HG03442 (cell line): ENCODE results near the gene AGBL3.
"Not testable (repeated sequence)": the region's sequence is repeated elsewhere in the genome, so short reads cannot be mapped to it uniquely, and the experiment has no call there.

ENCODE experiments used
- ATAC-seq: cut with Tn5 transposase; IDR thresholded peaks from one replicate; pipeline ENCODE4 v1.9.1; 2021; ENCODE audit warnings: mild to moderate bottlenecking, moderate library complexity; ENCODE audit not compliant: unreplicated experiment

Gene AGBL3

DNA sequence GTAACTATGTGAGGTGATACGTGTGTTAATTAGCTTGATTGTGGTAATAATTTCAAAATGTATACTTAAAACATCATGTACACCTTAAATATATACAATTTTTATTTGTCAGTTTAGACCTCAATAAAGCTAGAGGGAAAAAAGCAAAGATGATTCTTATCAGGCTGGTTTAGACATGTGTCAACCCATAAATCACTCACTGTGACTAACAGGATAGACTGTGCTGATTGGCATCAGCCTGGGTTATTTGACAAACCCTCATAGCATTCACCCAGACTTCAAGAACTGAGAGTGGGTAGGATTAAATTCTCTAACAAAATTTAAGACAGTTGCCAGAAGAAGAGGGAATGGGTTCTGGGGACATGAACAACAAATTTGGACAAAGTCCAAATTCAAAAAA, 87.8 kb downstream of the AGBL3 start:
- no peak for ATAC-seq

DNA sequence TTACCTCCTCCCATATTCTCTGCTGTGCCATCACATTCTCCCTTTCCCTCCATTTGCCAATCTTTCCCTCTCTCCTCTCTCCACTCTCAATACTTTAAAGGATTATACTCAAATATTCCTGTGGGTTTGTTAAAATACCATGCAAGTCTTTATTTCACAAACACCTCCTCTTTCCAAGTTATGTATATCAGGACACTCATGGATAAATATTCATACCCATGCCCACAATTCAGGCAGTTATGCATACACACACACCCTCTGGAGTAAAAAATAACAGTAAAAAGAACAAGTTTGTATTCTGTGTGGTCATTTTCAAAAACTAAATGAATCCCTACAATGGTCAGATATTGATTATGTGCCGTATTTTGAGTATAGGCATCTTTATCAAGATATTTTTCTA, 88.2 kb downstream of the AGBL3 start:
- no peak for ATAC-seq

DNA sequence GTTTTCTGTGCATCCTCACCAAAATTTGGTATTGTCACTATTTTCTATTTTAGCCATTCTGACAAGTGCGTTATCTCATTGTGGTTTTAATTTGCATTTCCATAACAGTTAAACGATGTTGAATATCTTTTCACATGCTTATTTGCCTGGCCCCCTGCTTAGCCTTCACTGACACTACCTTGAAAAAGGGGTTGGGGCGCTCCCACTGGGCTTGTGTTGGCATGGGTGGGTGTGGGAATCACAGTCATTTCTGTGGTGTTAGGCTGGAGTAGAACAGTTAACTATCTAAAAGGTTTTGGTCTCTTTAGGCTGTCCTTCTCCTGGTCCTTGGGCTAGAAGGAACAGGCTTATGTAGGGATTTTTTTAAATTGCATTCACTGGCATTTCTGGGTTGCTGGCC, 89.4 kb downstream of the AGBL3 start:
- no peak for ATAC-seq

DNA sequence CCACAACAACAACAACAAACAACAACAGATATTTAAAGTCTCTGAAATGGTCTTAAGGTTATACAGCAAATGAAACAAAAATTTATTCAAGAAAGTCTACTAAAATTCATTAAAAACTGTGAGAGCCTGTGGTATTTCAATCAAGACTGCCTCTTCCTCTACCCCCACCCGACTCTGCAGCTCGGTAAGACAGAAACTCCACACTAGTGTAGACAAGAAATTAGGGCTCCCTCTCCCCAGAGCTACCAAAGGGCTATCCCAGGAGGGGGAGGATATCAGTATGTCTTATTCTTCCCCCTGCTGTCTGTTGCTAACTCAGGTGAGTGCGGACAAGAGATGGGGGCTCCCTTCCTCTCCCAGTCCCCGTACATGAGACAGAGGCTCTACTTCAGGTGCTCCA, 90.6 kb downstream of the AGBL3 start:
- no peak for ATAC-seq

DNA sequence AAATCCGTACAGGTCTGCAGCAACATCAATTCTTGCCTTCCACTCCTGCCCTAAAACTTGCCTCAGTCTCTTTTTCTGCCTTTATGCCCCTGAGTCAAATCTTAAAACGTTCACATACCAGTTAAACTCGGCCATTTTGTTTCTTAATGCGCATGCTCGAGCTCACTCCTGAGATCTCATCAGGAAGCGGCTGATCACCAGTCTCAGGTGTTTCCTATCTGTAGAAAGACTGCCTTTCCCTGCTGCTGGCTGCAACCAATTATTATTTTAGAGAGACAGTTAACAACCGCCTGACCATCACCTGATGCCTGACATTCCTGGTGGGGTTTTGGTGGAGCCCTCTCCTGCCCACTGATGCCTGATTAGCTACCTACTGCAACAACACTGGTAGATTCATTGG, 91.3 kb downstream of the AGBL3 start:
- ATAC-seq, result no peak

DNA sequence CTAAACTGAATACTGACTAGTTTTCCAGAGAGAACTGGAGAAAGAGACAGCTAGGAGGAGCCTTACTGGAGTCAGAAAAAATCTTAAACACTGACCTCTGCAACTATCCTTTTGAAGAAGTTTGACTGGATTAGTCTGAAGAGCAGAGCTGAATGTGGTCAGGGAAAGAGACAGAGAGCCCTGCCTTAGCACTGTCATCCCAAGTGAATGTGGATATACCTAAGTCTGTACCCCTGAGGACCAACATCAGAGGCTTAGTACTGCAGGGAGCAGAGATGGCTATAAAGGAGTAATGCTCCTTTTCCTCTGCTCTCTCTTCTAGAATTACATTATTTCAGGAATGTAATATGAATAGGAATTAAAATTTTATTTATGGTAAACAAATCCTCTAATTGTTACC, 91.7 kb downstream of the AGBL3 start:
- ATAC-seq, result no peak

DNA sequence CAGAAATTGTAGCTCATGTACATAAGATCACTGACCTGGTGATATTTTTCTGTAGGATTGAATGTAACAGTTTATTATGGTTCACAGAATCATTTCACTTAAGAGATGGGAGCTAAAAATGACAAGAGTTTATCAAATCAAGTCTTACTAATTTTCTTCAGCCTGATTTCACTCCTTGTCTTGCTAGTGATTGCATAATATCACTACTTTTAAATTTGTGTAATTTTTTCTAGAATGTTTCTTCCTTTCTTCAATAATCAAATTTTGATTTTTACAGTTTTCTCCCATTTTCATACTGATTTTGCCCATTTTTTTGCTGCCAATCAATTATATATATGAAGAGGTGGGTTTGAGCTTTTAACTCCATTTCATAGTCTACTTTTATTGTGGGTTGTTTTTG, 92.8 kb downstream of the AGBL3 start:
- no peak for ATAC-seq

DNA sequence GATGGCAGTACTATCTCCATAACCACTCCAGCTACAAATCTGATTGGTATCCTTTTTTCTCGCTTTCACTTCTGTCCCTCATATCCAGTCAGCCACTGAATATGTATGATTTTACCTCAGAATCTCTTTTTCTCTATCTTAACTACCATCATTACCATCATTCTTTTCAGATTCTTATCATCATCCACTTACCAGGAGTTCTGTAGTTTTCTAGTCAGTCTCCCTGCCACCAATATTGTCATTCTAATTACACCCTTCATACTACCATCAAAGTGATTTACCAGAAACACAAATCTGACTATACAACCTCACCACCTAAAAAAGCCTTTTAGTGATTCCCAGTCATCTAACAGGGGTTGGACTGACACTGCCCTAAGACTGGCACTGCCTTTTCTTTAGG, 96.7 kb downstream of the AGBL3 start:
- no peak for ATAC-seq

DNA sequence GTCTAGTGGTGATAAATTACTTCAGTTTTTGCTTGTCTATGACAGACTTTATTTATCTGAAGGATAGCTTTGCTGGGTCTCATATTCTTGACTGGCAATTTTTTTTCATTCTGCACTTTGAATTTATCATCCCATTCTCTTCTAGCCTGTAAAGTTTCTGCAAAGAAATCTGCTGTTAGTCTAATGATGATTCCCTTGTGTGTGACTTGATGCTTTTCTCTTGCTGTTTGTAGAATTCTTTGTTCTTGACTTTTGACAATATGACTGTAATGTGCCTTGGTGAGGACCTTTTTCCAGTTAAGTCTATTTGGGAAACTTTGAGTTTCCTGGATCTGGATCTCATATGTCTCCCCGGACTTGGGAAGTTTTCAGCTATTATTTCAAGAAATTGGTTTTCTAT, 102.3 kb downstream of the AGBL3 start:
- ATAC-seq, result no peak

DNA sequence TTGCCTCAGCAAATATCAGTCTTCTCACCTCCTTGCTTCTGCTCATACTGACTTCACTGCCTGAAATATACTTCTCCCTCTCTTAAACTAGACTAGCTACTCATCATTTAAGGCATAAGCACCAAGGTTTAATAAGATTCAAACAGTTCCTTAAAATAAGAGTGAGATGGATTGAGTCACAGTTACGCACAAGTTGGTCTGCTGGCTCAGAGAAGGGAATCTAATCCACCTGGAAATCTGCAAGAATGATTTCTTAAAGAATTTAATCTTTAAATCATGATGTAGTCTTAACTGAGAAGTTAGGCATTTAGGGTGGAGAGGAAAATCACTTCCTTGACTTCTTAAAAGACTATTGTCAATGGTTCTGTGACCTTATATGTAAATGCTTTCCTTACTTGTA, 105.4 kb downstream of the AGBL3 start:
- ATAC-seq, result no peak

DNA sequence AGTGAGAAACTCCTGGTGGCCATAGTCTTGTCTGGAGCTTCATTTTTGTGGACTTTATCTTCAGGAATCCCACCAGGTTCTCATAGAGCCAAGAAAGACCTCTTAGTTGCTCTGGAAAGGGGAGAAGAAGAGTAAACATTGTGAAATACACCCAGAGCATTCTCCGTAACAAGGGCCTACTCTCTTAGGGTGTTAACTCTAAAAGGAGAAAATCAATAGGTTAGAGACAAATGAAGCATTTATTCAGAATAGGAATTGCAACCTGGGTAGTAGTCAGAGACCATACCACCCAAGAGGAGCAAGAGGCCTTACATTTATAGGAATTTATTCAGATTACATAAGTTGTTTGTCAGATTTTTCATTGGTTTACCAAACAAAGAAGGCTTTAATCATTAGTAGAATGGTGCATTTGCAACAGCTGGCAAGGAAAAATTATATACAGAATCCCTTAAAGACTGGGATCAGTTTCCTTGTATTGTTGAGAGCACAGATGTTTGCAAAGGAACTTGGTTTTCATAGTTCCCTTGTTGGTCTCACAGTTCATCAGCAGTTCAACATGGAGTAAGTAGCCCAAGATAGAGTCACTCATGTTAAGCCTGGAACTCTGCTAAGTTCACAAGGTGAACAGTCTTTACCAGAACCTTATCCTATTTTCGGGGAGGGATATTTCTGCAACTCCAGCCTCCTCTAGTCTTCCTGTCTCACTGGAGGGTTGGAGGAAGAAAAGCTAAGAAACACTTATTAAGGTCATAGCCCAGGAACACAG, 108.3 kb downstream of the AGBL3 start:
- ATAC-seq, result no peak

DNA sequence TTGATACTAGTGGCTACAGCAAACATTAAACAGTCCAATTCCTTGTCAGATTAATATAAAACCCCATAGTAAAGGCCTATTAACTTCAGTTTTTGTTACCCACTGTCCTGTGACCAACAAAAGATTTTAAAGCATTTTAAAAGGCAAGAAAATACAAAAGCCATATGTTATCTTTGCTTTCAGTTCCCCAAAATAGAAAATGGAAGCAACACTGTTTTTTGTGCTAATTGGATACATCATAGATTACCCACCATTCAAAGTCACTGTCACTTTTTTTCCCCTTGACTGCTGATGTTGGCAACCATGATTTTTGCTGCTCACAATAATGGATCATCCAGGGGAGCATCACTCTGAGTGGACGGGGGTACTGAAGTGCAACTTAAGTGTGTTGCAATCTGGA, 109.1 kb downstream of the AGBL3 start:
- ATAC-seq, result no peak

DNA sequence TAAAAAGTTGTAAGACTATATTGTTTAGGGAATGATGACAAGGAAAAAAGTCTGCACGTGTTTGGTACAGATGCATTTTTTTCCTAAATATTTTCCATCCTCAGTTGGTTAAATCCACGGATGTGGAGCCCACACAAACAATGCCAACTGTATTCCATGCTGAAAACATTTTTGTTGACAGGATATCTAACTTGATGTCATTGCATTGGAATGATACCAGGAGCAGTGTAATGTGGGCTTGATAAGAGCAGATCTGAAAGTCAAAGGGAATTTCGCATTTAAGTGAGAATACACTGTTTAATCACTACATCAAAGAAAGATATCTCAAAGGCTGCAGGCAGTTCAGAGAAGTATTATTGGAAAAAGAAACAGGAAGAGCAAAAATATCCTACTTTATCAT, 112.1 kb downstream of the AGBL3 start:
- no peak for ATAC-seq

DNA sequence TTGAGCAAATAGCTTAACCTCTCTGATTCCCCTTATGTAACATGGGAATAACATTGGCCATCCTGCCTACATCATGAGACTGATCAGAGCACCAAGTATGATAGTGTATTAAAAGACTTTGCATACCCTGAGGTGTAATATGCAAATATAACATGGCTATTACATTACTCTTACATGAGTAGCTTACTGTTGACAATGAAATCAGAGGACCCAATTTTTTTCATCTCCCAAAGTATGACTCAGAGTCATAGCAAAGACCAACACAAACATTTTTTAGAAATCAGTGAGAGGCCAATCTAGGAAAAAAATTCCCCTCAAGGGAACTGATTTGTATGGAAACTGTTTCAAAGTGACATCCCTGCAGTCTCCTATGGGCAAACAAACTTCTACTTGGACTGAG, 114.5 kb downstream of the AGBL3 start:
- no peak for ATAC-seq

DNA sequence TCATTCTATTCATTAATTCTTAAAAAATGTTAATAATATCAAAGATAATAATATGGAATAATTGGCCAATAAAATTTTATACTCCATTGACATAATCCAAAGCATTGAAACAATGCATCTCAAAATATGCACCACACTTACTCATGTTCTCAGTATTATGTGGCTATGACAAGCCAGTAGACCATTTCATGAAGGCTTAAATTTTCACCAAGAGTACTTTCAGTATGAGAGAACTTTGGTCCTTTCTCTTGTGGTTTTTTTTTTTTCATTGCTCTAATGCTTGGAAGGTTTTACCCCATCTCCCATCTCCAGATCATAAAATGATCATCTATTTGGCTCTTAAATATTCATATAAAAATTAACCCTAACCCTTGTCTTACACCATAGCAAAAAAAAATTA, 116.1 kb downstream of the AGBL3 start:
- peak; percentile 99 for ATAC-seq

DNA sequence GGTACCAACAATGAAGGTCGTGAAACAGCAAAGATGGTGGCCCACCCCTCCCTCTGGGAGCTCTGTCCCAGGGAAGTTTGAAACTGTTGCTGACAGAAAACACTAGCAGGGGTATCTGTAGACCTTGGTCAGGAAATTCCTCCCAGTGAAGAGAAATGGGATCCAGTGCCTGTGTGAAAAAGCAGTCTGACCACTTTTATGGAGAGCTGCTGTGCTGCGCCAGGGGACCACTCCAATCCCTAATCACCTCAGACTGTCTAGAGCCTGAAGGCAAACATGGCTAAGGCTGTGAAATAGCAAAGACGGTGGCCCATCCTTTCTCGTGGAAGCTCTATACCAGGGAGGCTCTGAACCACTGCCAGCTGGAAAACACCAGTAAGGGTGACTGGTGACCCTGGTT, 123.3 kb downstream of the AGBL3 start:
- no peak for ATAC-seq

DNA sequence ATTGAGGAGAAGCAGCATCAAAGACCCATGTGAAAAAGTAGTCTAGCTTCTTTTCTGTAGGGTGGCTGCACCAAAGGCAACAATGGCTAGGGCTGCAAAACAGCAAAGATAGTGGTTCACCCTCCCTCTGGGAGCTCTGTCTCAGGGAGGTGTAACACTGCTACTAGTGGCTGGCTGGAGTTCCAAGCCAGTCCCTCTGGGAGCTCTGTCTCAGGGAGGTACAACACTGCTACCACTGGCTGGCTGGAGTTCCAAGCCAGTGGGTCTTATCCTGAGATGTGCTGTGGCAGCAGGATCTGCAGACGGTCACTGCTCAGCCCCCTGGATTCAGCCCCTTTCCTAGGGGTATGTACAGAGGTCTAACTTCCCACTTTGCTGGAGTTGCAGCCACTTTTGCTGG, 123.7 kb downstream of the AGBL3 start:
- no peak for ATAC-seq

DNA sequence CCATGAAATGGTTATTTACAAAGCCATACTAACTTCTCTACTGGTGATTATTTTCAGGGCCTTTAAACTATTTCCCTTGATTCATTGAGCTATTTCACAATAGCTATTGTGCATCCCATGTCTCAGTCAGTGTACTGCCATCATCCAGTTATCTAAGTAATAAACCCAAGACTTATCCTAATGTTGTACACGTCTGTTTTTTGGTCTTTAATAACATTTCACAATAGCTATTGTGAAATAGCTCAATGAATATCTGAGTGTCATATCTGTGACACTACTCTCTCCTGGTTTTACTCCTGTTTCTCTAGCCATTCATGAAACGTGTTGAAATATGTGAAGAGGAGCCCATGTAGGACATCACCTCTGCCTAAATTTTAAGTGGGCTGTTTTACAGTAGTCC, 125.1 kb downstream of the AGBL3 start:
- no peak for ATAC-seq

DNA sequence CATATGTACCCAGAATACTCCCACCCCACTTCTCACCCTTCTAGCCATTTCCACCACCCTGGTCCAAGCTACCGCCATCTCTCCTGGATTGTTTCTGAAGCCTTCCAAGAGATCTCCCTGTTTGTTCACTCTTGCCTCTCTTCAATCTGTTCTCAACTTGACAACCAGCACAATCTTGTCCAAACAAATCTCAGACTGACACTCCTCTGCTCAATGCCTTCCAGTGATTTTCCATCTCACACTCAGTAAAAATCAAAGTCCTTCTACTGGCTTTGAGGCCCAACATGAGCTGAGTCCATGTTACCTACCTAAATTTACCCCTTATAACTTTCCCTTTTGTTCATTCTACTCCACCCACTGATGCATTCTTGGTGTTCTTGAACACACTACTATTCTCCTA, 128.3 kb downstream of the AGBL3 start:
- no peak for ATAC-seq

DNA sequence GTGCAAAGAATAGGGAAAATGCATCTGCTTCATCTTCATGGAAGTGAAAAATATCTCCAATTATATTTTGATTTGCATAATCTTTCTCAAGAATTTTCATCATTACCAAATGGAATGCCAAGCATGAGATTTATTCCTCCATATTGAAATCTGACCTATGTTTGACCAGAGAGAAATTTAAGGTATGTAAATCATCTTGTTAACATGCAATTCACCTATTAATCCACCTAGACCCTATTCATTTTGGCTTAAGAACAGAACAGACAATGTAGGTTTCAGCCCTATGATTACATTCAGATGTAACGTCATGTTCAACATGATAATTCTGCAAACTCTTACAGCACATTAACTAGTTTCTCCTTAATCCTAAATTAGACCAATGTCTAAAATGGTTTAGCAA, 130.8 kb downstream of the AGBL3 start:
- ATAC-seq, result no peak

DNA sequence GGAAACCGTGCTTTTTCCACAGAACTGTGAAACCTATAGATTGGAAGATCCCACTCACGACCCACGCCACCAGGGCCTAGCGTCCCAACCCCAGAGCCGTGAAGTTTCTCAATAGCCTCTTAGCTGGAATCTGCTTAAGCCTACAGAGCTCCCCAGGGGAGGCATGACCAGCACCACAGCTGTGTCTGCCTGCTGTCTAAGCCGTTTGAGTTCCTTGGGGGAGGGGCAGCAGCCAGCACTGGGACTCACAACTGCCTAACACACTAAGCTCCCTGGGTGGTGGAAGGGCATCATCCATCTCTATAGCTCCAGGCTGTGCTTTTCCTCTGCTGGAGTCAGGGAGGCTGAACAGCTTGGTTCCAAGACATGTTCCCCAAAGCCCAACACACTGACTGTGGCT, 135.6 kb downstream of the AGBL3 start:
- no peak for ATAC-seq

DNA sequence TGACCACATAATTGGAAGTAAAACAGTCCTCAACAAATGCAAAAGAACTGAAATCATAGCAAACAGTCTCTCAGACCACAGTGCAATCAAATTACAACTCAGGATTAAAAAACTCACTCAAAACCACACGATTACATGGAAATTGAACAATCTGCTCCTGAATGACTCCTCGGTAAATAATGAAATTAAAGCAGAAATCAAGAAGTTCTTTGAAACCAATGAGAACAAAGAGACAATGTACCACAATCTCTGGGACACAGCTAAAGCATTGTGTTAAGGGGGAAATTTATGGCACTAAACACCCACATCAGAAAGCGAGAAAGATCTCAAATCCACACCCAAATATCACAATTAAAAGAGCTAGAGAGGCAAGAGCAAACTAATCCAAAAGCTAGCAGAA, 138.3 kb downstream of the AGBL3 start:
- ATAC-seq, result not testable (repeated sequence)

DNA sequence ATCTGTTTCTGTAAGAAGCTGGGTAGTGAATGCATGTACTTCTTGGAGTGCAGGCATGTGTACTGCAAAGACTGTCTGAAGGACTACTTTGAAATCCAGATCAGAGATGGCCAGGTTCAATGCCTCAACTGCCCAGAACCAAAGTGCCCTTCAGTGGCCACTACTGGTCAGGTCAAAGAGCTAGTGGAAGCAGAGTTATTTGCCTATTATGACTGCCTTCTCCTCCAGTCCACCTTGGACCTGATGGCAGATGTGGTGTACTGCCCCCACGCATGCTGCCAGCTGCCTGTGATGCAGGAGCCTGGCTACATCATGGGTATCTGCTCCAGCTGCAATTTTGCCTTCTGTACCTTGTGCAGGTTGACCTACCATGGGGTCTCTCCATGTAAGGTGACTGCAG, 142.6 kb downstream of the AGBL3 start:
- no peak for ATAC-seq
